Measurements from ENCODE around the gene ZNF823. TPM values are rescaled to one million over a fixed set of nuclear protein-coding genes. Genes with fewer than 3 reads are reported as not detected.

The ZNF823 gene
- total RNA-seq, result 1 to 10 TPM; 3.2 to 7.1 (median 5.2) TPM
- total RNA-seq (2013), result 8.2 TPM

GRCh38 chr19:11738746-11739620 is at the start of gene ZNF823:
Gene ZNF823, minus strand, starts transcription at chr19:11738946. Its CDS starts 127 bp downstream, at chr19:11738819.
- Histone ChIP-seq H3K36me3 (ENCODE audit: control insufficient read depth, insufficient read depth, low read length) (no peaks in the 10 kb centered on the region), H3K27ac (ENCODE audit: low read length) (no peak within 1 kb of the TSS), H3K27me3 (ENCODE audit: control insufficient read depth, insufficient read depth, low read length) (no peaks in the 10 kb centered on the region), H3K4me1 (ENCODE audit: control insufficient read depth, insufficient read depth, low read length) (peaks cover 19% of the 10 kb centered on the region), H3K4me3 (ENCODE audit: low read length) (peak within 1 kb of the TSS; percentile 68), H3K9me3 (ENCODE audit: control insufficient read depth, insufficient read depth, low read length) (no peaks in the 10 kb centered on the region)
- H3K27me3 Mint-ChIP-seq (ENCODE audit: low read depth in 2 of 2), result peaks cover 0 to 5% of the 10 kb centered on the region in 2 donors
- ATAC-seq, result peak; percentile 98 to 99 (median 99)
- no peaks in the 10 kb centered on the region for H3K9me3 Mint-ChIP-seq
- H3K27ac Mint-ChIP-seq, result peak within 1 kb of the TSS; percentile 87 to 95
- TF ChIP-seq, protein P1, sequence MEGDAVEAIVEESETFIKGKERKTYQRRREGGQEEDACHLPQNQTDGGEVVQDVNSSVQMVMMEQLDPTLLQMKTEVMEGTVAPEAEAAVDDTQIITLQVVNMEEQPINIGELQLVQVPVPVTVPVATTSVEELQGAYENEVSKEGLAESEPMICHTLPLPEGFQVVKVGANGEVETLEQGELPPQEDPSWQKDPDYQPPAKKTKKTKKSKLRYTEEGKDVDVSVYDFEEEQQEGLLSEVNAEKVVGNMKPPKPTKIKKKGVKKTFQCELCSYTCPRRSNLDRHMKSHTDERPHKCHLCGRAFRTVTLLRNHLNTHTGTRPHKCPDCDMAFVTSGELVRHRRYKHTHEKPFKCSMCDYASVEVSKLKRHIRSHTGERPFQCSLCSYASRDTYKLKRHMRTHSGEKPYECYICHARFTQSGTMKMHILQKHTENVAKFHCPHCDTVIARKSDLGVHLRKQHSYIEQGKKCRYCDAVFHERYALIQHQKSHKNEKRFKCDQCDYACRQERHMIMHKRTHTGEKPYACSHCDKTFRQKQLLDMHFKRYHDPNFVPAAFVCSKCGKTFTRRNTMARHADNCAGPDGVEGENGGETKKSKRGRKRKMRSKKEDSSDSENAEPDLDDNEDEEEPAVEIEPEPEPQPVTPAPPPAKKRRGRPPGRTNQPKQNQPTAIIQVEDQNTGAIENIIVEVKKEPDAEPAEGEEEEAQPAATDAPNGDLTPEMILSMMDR (IDR thresholded peaks at IDR 0.05), result no peak
- peak; percentile 96 to 97 for DNase-seq
- intact Hi-C loops (cut with micrococcal nuclease), result loop anchor here (1.0 kb wide), 1 partner anchor 27 kb away; the partner anchor contains the start of gene ZNF441
- WGBS (ENCODE audit: insufficient coverage), result 2% methylated on average over 33 of the region's 35 CpGs
- no peaks in the 10 kb centered on the region for H3K36me3 Mint-ChIP-seq
- peaks cover 20 to 21% of the 10 kb centered on the region in 2 donors for H3K4me1 Mint-ChIP-seq
- peak within 1 kb of the TSS; percentile 100 for H3K4me3 Mint-ChIP-seq

- no peak overlapping the region for H3K4me3 ChIP-seq (ENCODE audit: low read length)
- H3K9me3 Mint-ChIP-seq, result peaks cover 19 to 36% of the 10 kb centered on the region in 2 donors
- peaks cover 38% of the 10 kb centered on the region for H3K9me3 ChIP-seq (ENCODE audit: control insufficient read depth, insufficient read depth, low read length)
Observed at GRCh38 chr19:11787536-11787935, 48.8 kb upstream of the ZNF823 start.

DNA sequence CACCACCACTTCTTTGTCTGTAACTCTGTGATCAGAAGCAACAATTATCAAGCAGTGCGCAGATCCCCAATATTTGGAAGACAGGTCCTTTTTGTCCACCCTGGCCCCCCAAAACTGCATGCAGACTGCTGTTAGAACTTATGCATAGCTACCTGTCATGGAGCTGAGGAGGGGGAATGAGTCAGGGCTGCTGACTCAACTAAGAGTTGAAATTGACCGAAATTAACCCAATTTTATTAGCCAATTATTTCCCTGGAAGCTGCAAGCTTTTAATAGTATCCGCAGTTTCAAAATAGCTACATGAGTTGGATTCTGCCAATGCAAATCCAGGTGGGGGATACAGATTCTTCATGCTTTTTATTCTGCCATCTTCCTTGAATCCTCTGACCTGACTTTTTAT is 45.6 kb upstream of the ZNF823 start:
- Histone ChIP-seq H3K36me3 (ENCODE audit: control insufficient read depth, insufficient read depth, low read length) (peaks cover 21% of the 10 kb centered on the region), H3K27me3 (ENCODE audit: control insufficient read depth, insufficient read depth, low read length) (no peaks in the 10 kb centered on the region), H3K4me1 (ENCODE audit: control insufficient read depth, insufficient read depth, low read length) (no peaks in the 10 kb centered on the region), H3K9me3 (ENCODE audit: control insufficient read depth, insufficient read depth, low read length) (peaks cover 55% of the 10 kb centered on the region), H3K4me3 (ENCODE audit: low read length) (no peak overlapping the region), H3K27ac (ENCODE audit: low read length) (no peak overlapping the region)
- 100% methylated on average over 3 of the region's 3 CpGs for WGBS (ENCODE audit: insufficient coverage)
- TF ChIP-seq, protein P1 (IDR thresholded peaks at IDR 0.05), result no peak
- Mint-ChIP-seq H3K4me1 (no peaks in the 10 kb centered on the region), H3K27me3 (ENCODE audit: low read depth in 2 of 2) (no peaks in the 10 kb centered on the region), H3K36me3 (peaks cover 63% of the 10 kb centered on the region), H3K27ac (no peak overlapping the region), H3K4me3 (no peak overlapping the region), H3K9me3 (peaks cover 14 to 38% of the 10 kb centered on the region in 2 donors)
- ATAC-seq, result no peak
- DNase-seq, result no peak
- intact Hi-C loops (cut with micrococcal nuclease), result no loop called here

More at GRCh38 chr19:11787536-11787935, 48.8 kb upstream of the ZNF823 start:
- Histone ChIP-seq H3K36me3 (ENCODE audit: control insufficient read depth, insufficient read depth, low read length) (no peaks in the 10 kb centered on the region), H3K27ac (ENCODE audit: low read length) (no peak overlapping the region), H3K4me1 (ENCODE audit: control insufficient read depth, insufficient read depth, low read length) (no peaks in the 10 kb centered on the region), H3K27me3 (ENCODE audit: control insufficient read depth, insufficient read depth, low read length) (no peaks in the 10 kb centered on the region)
- 91% methylated on average over 3 of the region's 3 CpGs for WGBS (ENCODE audit: insufficient coverage)
- intact Hi-C loops (cut with micrococcal nuclease), result no loop called here
- DNase-seq (no peak), ATAC-seq (no peak)
- Mint-ChIP-seq H3K27me3 (ENCODE audit: low read depth in 2 of 2) (no peaks in the 10 kb centered on the region), H3K36me3 (peaks cover 54% of the 10 kb centered on the region), H3K27ac (no peak overlapping the region), H3K4me3 (no peak overlapping the region), H3K4me1 (no peaks in the 10 kb centered on the region)
- TF ChIP-seq, protein P1 (IDR thresholded peaks at IDR 0.05), result no peak
